ENCODE measurements around the gene PID1.

DNA sequence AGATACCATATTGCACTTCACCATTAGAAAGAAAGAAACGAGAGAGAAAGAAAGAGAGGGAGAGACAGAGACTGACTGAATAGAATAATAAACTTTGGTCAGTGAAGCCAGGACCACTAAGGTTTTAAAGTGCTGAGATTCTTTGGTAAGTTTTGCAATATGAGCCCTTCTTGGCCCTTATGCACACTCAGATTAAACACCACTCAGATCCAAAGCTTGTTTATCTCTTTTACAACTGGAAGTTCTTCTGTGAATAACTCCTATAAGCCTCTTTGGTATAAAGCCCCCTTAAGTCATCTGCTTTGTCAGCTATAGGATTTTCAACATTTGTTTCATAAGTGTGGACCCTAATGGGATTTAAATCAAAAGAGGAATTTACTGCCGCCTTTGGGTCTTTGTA lies 40.8 kb downstream of the PID1 start:
- no peak for TF ChIP-seq POLR2AphosphoS5 (IDR thresholded peaks at IDR 0.05; ENCODE audit: low read depth, low read length)
- TF ChIP-seq, protein P1, sequence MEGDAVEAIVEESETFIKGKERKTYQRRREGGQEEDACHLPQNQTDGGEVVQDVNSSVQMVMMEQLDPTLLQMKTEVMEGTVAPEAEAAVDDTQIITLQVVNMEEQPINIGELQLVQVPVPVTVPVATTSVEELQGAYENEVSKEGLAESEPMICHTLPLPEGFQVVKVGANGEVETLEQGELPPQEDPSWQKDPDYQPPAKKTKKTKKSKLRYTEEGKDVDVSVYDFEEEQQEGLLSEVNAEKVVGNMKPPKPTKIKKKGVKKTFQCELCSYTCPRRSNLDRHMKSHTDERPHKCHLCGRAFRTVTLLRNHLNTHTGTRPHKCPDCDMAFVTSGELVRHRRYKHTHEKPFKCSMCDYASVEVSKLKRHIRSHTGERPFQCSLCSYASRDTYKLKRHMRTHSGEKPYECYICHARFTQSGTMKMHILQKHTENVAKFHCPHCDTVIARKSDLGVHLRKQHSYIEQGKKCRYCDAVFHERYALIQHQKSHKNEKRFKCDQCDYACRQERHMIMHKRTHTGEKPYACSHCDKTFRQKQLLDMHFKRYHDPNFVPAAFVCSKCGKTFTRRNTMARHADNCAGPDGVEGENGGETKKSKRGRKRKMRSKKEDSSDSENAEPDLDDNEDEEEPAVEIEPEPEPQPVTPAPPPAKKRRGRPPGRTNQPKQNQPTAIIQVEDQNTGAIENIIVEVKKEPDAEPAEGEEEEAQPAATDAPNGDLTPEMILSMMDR (IDR thresholded peaks at IDR 0.05) = no peak

All from Panc1 (cell line).